Effector memory CD4-positive, alpha-beta T cell (primary cell): ENCODE data around the gene OPCML.

Experiments
- DNase-seq, 3 donors: peaks; one replicate each; pipeline ENCODE4 v3.0.0-alpha.2; 2020
- H3K27ac ChIP-seq: 2 replicates; pipeline ENCODE4 v1.7.0; 2013; ENCODE audit warnings: mild to moderate bottlenecking, low read length, moderate library complexity; ENCODE audit not compliant: insufficient read depth, poor library complexity, severe bottlenecking
- H3K27me3 ChIP-seq: replicated peaks from 2 replicates; pipeline ENCODE4 v1.7.0; 2013; ENCODE audit warnings: mild to moderate bottlenecking, low read length; ENCODE audit not compliant: insufficient read depth, control insufficient read depth, poor library complexity, severe bottlenecking
- H3K36me3 ChIP-seq: 2 replicates; pipeline ENCODE4 v1.7.0; 2013; ENCODE audit warnings: mild to moderate bottlenecking, low read length, moderate library complexity; ENCODE audit not compliant: control insufficient read depth, insufficient read depth
- H3K4me1 ChIP-seq: 2 replicates; pipeline ENCODE4 v1.7.0; 2013; ENCODE audit warnings: low read length, mild to moderate bottlenecking; ENCODE audit not compliant: control insufficient read depth, insufficient read depth, poor library complexity, severe bottlenecking
- H3K4me3 ChIP-seq: 2 replicates; pipeline ENCODE4 v1.7.0; 2013; ENCODE audit warnings: low read length, low read depth, mild to moderate bottlenecking; ENCODE audit not compliant: insufficient read depth, poor library complexity, severe bottlenecking
- H3K9me3 ChIP-seq: 2 replicates; pipeline ENCODE4 v1.7.0; 2013; ENCODE audit warnings: mild to moderate bottlenecking, low read length, moderate library complexity; ENCODE audit not compliant: control insufficient read depth

OPCML gene

GRCh38 chr11:133403900-133404299 lies 128.4 kb downstream of the OPCML start:
- H3K36me3 ChIP-seq, result no peaks in the 10 kb centered on the region
- no peaks in the 10 kb centered on the region for H3K27me3 ChIP-seq
- H3K4me1 ChIP-seq, result no peaks in the 10 kb centered on the region
- H3K27ac ChIP-seq, result no peak overlapping the region
- DNase-seq, result no peak
- H3K9me3 ChIP-seq, result no peaks in the 10 kb centered on the region
- no peak overlapping the region for H3K4me3 ChIP-seq

GRCh38 chr11:133402551-133402950 lies 129.8 kb downstream of the OPCML start:
- Histone ChIP-seq H3K4me1 (no peaks in the 10 kb centered on the region), H3K9me3 (no peaks in the 10 kb centered on the region), H3K27me3 (no peaks in the 10 kb centered on the region), H3K4me3 (no peak overlapping the region), H3K36me3 (no peaks in the 10 kb centered on the region), H3K27ac (no peak overlapping the region)
- DNase-seq, result no peak

- H3K4me3 ChIP-seq, result no peak overlapping the region
These were observed 132.3 kb downstream of the OPCML start for GRCh38 chr11:133399855-133400625.

GRCh38 chr11:133399294-133399693 lies 133.0 kb downstream of the OPCML start:
- Histone ChIP-seq H3K36me3 (no peaks in the 10 kb centered on the region), H3K4me1 (no peaks in the 10 kb centered on the region), H3K27ac (no peak overlapping the region), H3K27me3 (no peaks in the 10 kb centered on the region), H3K4me3 (no peak overlapping the region), H3K9me3 (no peaks in the 10 kb centered on the region)
- DNase-seq, result no peak

More at GRCh38 chr11:133399855-133400625, 132.3 kb downstream of the OPCML start:
- no peaks in the 10 kb centered on the region for H3K36me3 ChIP-seq
- H3K27me3 ChIP-seq, result no peaks in the 10 kb centered on the region
- H3K27ac ChIP-seq, result no peak overlapping the region
- no peaks in the 10 kb centered on the region for H3K9me3 ChIP-seq
- no peak for DNase-seq
- no peaks in the 10 kb centered on the region for H3K4me1 ChIP-seq

GRCh38 chr11:133390803-133391202 lies 141.5 kb downstream of the OPCML start:
- H3K4me1 ChIP-seq, result no peaks in the 10 kb centered on the region
- H3K27me3 ChIP-seq, result no peaks in the 10 kb centered on the region
- no peak overlapping the region for H3K4me3 ChIP-seq
- no peak overlapping the region for H3K27ac ChIP-seq
- no peak for DNase-seq
- H3K36me3 ChIP-seq, result no peaks in the 10 kb centered on the region
- no peaks in the 10 kb centered on the region for H3K9me3 ChIP-seq

GRCh38 chr11:133388975-133389568 lies 143.2 kb downstream of the OPCML start:
- no peaks in the 10 kb centered on the region for H3K4me1 ChIP-seq
- no peak overlapping the region for H3K4me3 ChIP-seq
- H3K36me3 ChIP-seq, result no peaks in the 10 kb centered on the region
- no peaks in the 10 kb centered on the region for H3K9me3 ChIP-seq
- H3K27ac ChIP-seq, result no peak overlapping the region
- H3K27me3 ChIP-seq, result no peaks in the 10 kb centered on the region
- no peak for DNase-seq

- no peak for DNase-seq
- Histone ChIP-seq H3K27ac (no peak overlapping the region), H3K4me1 (no peaks in the 10 kb centered on the region), H3K36me3 (no peaks in the 10 kb centered on the region), H3K27me3 (no peaks in the 10 kb centered on the region), H3K9me3 (no peaks in the 10 kb centered on the region), H3K4me3 (no peak overlapping the region)
These were observed 144.0 kb downstream of the OPCML start for GRCh38 chr11:133388260-133388659.

- H3K9me3 ChIP-seq, result no peaks in the 10 kb centered on the region
- no peaks in the 10 kb centered on the region for H3K36me3 ChIP-seq
- no peaks in the 10 kb centered on the region for H3K27me3 ChIP-seq
- no peak overlapping the region for H3K27ac ChIP-seq
- no peaks in the 10 kb centered on the region for H3K4me1 ChIP-seq
- no peak overlapping the region for H3K4me3 ChIP-seq
- DNase-seq, result no peak
These were observed 145.4 kb downstream of the OPCML start for GRCh38 chr11:133386852-133387251.

GRCh38 chr11:133386262-133386661 lies 146.0 kb downstream of the OPCML start:
- H3K27ac ChIP-seq, result no peak overlapping the region
- no peak for DNase-seq

GRCh38 chr11:133385781-133386180 lies 146.5 kb downstream of the OPCML start:
- Histone ChIP-seq H3K4me1 (no peaks in the 10 kb centered on the region), H3K27ac (no peak overlapping the region), H3K4me3 (no peak overlapping the region), H3K36me3 (no peaks in the 10 kb centered on the region), H3K9me3 (no peaks in the 10 kb centered on the region), H3K27me3 (no peaks in the 10 kb centered on the region)
- DNase-seq, result no peak

More at GRCh38 chr11:133386262-133386661, 146.0 kb downstream of the OPCML start:
- Histone ChIP-seq H3K27me3 (no peaks in the 10 kb centered on the region), H3K4me1 (no peaks in the 10 kb centered on the region), H3K36me3 (no peaks in the 10 kb centered on the region), H3K4me3 (no peak overlapping the region), H3K9me3 (no peaks in the 10 kb centered on the region)
